Activated CD4-positive, alpha-beta memory T cell treated with anti-CD3 and anti-CD28 coated beads for 36 hours (primary cell): ENCODE results near the gene INO80C. TPM values are rescaled to one million over a fixed set of nuclear protein-coding genes. Genes with fewer than 3 reads are reported as not detected.

Source experiments
- CTCF ChIA-PET: fragments of 350-600 bp; sonication (Branson Sonifier 250); formaldehyde crosslinking; loops from one replicate; lab custom pipeline; 2021; ENCODE audit warnings: antibody characterized with exemption, inconsistent platforms; lab: Charles Lee
- POLR2A ChIA-PET: fragments of 350-600 bp; sonication (Branson Sonifier 250); formaldehyde crosslinking; loops from one replicate; lab custom pipeline; 2021; ENCODE audit warnings: antibody characterized with exemption; lab: Charles Lee
- DNase-seq: peaks from one replicate; pipeline ENCODE4 v3.0.0-alpha.2; 2020
- H3K27ac Mint-ChIP-seq: one replicate; pipeline ENCODE4 v1.8.0; 2021; ENCODE audit warnings: mixed read lengths
- H3K27me3 Mint-ChIP-seq: one replicate; pipeline ENCODE4 v1.8.0; 2021; ENCODE audit warnings: mixed read lengths
- H3K36me3 Mint-ChIP-seq: one replicate; pipeline ENCODE4 v1.8.0; 2021; ENCODE audit warnings: mixed read lengths
- H3K4me1 Mint-ChIP-seq: one replicate; pipeline ENCODE4 v1.8.0; 2021; ENCODE audit warnings: low read depth, mixed read lengths
- H3K4me3 Mint-ChIP-seq: one replicate; pipeline ENCODE4 v1.8.0; 2021; ENCODE audit warnings: mild to moderate bottlenecking, mixed read lengths
- H3K9me3 Mint-ChIP-seq: one replicate; pipeline ENCODE4 v1.8.0; 2021; ENCODE audit warnings: mixed read lengths
- intact Hi-C: fragments of 100-400 bp; cut with micrococcal nuclease; formaldehyde crosslinking; loops from one replicate; pipeline ENCODE4 v1.15.1; 2023
- total RNA-seq, 2 experiments: library from RNA; stranded (reverse); gene quantifications; one replicate each; pipeline ENCODE4 v1.2.3, GENCODE V29; 2021

INO80C gene
- total RNA-seq, 2 experiments from 2014 or later, result 25.3 to 28.5 TPM

DNA sequence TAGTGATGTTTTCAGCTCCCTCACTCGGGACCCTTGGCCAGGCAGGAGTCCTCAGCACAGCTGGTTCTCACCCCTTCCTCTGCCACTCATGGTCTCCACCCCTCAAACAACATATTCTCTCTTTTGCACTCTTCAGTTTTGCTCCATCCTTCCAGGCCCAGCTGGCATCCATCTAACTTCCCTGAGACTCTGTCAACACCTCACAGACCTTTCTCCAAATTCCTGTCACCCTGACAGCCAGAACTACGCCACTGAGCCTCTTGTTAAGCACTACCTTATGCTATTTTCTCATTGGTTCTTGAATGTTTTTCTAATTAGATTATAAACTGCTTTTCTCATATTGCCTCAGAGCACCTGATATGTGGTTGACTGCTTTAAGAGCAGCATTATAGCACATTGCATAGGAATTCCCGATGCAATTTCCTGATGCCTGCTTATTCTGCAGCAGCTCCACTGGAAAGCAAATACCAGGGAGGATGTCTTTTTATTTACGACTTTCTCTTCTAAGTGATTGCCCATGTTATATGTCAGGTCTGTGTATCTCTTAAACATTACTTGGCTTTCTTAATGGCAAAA is 12.4 kb upstream of the INO80C start:
- ChIA-PET CTCF (no interaction called here), POLR2A (no interaction called here)
- no peaks in the 10 kb centered on the region for H3K9me3 Mint-ChIP-seq
- H3K4me3 Mint-ChIP-seq, result no peak overlapping the region
- H3K27ac Mint-ChIP-seq, result no peak overlapping the region
- no peaks in the 10 kb centered on the region for H3K36me3 Mint-ChIP-seq
- no peaks in the 10 kb centered on the region for H3K4me1 Mint-ChIP-seq
- no peak for DNase-seq
- no peaks in the 10 kb centered on the region for H3K27me3 Mint-ChIP-seq
- intact Hi-C loops, result loop anchor here (5.0 kb wide), 1 partner anchor 103 kb away; no protein-coding TSS in a partner anchor

DNA sequence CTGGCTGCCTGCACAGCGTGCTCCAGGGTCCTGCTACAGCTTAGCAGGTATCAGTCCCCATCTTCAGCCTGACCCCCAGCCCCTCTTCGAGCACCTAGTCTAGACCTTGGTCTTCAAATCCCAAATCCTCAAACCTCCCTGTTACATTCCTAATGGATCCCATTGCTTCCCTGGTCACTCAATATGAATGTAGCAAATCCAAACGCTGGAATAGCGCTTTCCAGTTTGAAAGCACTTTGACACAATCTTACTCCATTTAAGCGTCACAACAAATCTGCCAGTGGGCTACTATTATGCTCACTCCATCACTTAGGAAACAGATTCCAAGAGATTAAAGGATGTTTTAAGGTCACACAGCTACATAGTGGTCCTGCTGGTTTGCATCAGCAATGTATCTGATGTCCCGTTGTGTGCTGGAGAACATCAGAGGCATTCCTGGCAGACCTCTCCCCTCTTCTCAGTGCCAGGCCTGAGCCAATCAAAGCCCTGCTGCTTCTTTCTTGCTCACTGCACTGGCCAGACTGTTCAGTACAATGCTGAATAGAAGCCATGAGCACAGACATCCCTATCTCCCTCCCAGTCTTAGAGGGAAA is 11.1 kb upstream of the INO80C start:
- no peak for DNase-seq
- Mint-ChIP-seq H3K36me3 (no peaks in the 10 kb centered on the region), H3K4me1 (no peaks in the 10 kb centered on the region), H3K27ac (no peak overlapping the region), H3K9me3 (no peaks in the 10 kb centered on the region), H3K27me3 (peaks cover 1% of the 10 kb centered on the region), H3K4me3 (no peak overlapping the region)
- intact Hi-C loops, result no loop called here
- CTCF ChIA-PET, result no interaction called here
- POLR2A ChIA-PET, result no interaction called here

DNA sequence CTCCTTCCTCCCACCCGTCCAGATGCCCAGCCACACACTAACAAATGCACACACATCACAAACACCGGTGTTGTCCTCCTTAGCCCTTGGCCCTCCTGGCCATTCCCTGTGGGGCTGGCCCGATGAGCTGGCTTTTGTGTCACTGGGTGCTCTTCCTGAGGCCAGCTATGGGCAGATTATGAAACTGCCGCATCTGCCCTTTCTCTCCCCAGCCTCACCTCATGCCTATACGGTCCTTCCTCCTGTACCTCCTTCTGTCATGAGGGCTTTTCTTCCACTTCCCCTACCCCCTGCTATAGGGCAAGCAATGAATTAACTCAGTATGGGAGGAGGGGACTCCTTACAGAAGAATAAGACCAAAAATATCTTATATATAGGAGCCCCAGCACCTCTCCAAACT is 10.3 kb upstream of the INO80C start:
- no peaks in the 10 kb centered on the region for H3K9me3 Mint-ChIP-seq
- no peaks in the 10 kb centered on the region for H3K36me3 Mint-ChIP-seq
- no peak for DNase-seq
- no peak overlapping the region for H3K4me3 Mint-ChIP-seq
- ChIA-PET CTCF (interaction anchor here (1.4 kb wide), 1 partner anchor 122 kb away, joined by 4 read pairs; no protein-coding TSS in a partner anchor), POLR2A (no interaction called here)
- H3K4me1 Mint-ChIP-seq, result no peaks in the 10 kb centered on the region
- H3K27ac Mint-ChIP-seq, result no peak overlapping the region
- intact Hi-C loops, result no loop called here
- peaks cover 1% of the 10 kb centered on the region for H3K27me3 Mint-ChIP-seq

DNA sequence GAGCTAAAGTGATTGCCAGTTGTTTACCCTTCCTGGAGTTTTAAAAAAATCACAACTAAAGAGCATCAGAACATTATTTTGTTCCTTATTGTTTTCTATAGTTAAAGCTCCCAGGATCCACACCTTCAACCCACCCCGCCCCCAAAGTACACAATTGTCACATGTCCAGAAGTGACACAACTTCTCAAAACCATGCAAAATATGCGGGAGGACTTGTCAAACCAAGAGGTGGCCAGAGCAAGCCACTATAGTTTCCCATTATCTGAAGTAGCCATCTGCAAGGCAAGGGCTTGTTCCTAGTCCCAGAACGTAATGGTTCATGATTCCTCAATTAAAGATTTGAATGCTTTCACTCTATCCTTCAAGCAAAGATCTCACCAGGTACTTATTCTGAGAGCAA is 9.9 kb upstream of the INO80C start:
- CTCF ChIA-PET, result interaction anchor here (1.4 kb wide), 1 partner anchor 121 kb away, joined by 4 read pairs; no protein-coding TSS in a partner anchor
- no peaks in the 10 kb centered on the region for H3K9me3 Mint-ChIP-seq
- H3K4me3 Mint-ChIP-seq, result no peak overlapping the region
- H3K27me3 Mint-ChIP-seq, result peaks cover 1% of the 10 kb centered on the region
- H3K4me1 Mint-ChIP-seq, result no peaks in the 10 kb centered on the region
- H3K36me3 Mint-ChIP-seq, result no peaks in the 10 kb centered on the region
- intact Hi-C loops, result no loop called here
- POLR2A ChIA-PET, result no interaction called here
- DNase-seq, result no peak
- H3K27ac Mint-ChIP-seq, result no peak overlapping the region

DNA sequence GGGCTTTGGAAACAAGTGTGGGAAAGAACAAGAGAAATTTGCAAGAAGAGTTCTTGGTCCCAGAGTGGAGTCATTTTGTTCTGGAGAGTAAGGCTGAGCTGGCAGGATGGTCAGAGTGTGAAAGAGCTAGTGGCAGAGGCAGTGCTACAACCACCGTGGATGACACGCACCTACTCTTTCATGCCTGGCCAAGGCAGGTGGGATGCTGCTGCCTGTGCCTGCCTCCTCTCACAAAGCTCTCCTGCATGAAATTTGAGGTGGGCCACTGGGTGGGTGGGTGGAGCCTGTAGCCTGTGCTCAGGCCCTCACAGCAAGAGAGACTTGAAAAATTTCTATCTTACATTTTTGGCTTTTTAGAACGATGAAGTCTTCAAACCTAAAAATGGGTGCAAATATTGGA is 9.4 kb upstream of the INO80C start:
- Mint-ChIP-seq H3K27me3 (peaks cover 1% of the 10 kb centered on the region), H3K9me3 (no peaks in the 10 kb centered on the region), H3K4me3 (no peak overlapping the region), H3K4me1 (no peaks in the 10 kb centered on the region), H3K36me3 (no peaks in the 10 kb centered on the region), H3K27ac (no peak overlapping the region)
- intact Hi-C loops, result no loop called here
- ChIA-PET POLR2A (no interaction called here), CTCF (interaction anchor here (1.4 kb wide), 1 partner anchor 121 kb away, joined by 4 read pairs; no protein-coding TSS in a partner anchor)
- no peak for DNase-seq

GRCh38 chr18:35506024-35506712 is 8.4 kb upstream of the INO80C start:
- no peak for DNase-seq
- Mint-ChIP-seq H3K4me1 (no peaks in the 10 kb centered on the region), H3K27ac (no peak overlapping the region), H3K36me3 (no peaks in the 10 kb centered on the region), H3K27me3 (peaks cover 1% of the 10 kb centered on the region), H3K9me3 (no peaks in the 10 kb centered on the region), H3K4me3 (no peak overlapping the region)
- ChIA-PET CTCF (no interaction called here), POLR2A (no interaction called here)
- intact Hi-C loops, result no loop called here

DNA sequence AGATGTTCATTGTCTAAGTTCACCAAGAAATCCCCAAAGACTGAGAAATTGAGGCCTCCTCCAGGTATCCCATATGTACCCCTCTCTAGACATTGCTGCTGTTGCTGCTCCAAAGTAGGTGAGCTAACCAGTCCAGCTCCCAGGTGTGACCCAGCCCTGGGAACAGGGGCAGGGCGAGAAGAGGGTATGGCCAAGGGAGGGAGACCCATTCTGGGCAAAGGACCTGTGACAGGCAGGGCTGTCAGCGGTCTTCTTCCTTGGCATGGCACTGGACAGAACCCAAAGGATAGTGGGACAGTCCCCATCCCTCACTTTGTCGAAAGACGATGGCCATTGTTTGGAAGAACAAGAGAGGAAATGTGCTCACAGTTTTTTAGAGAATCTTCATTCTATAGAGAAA is 7.2 kb upstream of the INO80C start:
- H3K36me3 Mint-ChIP-seq, result no peaks in the 10 kb centered on the region
- no peak overlapping the region for H3K27ac Mint-ChIP-seq
- H3K27me3 Mint-ChIP-seq, result peaks cover 1% of the 10 kb centered on the region
- H3K4me1 Mint-ChIP-seq, result no peaks in the 10 kb centered on the region
- ChIA-PET POLR2A (no interaction called here), CTCF (no interaction called here)
- intact Hi-C loops, result no loop called here
- H3K9me3 Mint-ChIP-seq, result no peaks in the 10 kb centered on the region
- no peak overlapping the region for H3K4me3 Mint-ChIP-seq
- DNase-seq, result no peak

DNA sequence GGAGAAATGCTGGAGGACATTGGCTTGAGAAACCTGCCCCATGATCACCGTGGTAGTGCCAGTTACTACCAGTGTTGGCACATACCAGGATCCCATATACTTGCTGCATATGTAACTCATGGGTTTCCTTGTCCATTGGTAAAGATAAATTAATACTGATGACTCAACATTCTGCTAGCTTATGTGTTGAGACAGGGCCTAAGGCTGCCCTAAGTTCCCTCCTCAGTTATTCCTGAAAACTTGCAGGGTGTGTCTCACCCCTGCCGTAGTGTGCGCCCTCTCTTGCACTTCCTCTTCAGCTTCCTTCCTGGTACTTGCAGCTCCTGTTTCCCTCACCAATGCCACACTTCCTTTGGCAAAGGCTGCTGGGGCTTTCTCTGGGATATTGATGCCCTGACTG is 4.3 kb upstream of the INO80C start:
- no peak overlapping the region for H3K27ac Mint-ChIP-seq
- POLR2A ChIA-PET, result no interaction called here
- intact Hi-C loops, result no loop called here

GRCh38 chr18:35501369-35501768 is 3.6 kb upstream of the INO80C start:
- Mint-ChIP-seq H3K27ac (no peak overlapping the region), H3K9me3 (no peaks in the 10 kb centered on the region), H3K27me3 (peaks cover 1% of the 10 kb centered on the region), H3K36me3 (no peaks in the 10 kb centered on the region), H3K4me1 (peaks cover 11% of the 10 kb centered on the region), H3K4me3 (no peak overlapping the region)
- CTCF ChIA-PET, result no interaction called here
- POLR2A ChIA-PET, result interaction anchor here (0.5 kb wide), 1 partner anchor 111 kb away, joined by 3 read pairs; no protein-coding TSS in a partner anchor
- intact Hi-C loops, result no loop called here
- DNase-seq, result no peak

More for the DNA sequence above, 4.3 kb upstream of the INO80C start:
- DNase-seq, result no peak
- H3K9me3 Mint-ChIP-seq, result no peaks in the 10 kb centered on the region
- peaks cover 4% of the 10 kb centered on the region for H3K4me1 Mint-ChIP-seq
- H3K36me3 Mint-ChIP-seq, result no peaks in the 10 kb centered on the region
- CTCF ChIA-PET, result no interaction called here
- no peak overlapping the region for H3K4me3 Mint-ChIP-seq
- peaks cover 1% of the 10 kb centered on the region for H3K27me3 Mint-ChIP-seq

GRCh38 chr18:35500113-35500512 is 2.4 kb upstream of the INO80C start:
- intact Hi-C loops, result no loop called here
- peaks cover 1% of the 10 kb centered on the region for H3K27me3 Mint-ChIP-seq
- H3K4me3 Mint-ChIP-seq, result no peak overlapping the region
- no peak overlapping the region for H3K27ac Mint-ChIP-seq
- DNase-seq, result no peak
- peaks cover 2% of the 10 kb centered on the region for H3K36me3 Mint-ChIP-seq
- no peaks in the 10 kb centered on the region for H3K9me3 Mint-ChIP-seq
- CTCF ChIA-PET, result no interaction called here
- H3K4me1 Mint-ChIP-seq, result peaks cover 21% of the 10 kb centered on the region
- POLR2A ChIA-PET, result no interaction called here

DNA sequence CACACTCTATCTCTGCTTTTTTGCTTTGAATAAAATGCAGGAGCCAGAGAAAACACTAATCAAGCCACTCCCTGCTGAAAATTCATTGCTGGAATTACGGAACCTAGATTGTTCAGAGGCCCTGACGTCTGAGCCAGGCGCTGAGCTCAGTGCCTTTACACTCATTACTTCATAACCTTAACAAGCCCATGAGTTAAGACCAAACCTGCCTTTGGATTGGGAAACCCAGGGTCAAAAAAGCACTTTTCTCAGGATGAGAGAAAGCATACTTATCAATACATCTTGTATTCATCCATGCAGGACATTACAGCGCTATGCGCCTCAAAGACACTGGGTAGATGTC is 762 bp downstream of the INO80C start:
- Mint-ChIP-seq H3K27me3 (no peaks in the 10 kb centered on the region), H3K9me3 (no peaks in the 10 kb centered on the region), H3K4me1 (peaks cover 26% of the 10 kb centered on the region), H3K27ac (peak overlapping the region; percentile 98), H3K36me3 (peaks cover 6% of the 10 kb centered on the region), H3K4me3 (peak overlapping the region; percentile 95)
- peak; percentile 31 for DNase-seq
- POLR2A ChIA-PET, result interaction anchor here (1.0 to 2.7 kb wide), 7 partner anchors 13 to 476 kb away, joined by 3 to 16 read pairs (median 5); partner anchors contain the start of gene RMP24
- intact Hi-C loops, result loop anchor here (1.0 to 10.0 kb wide), 14 partner anchors 13 to 1328 kb away; partner anchors contain the start of genes ELP2, KIAA1328, MAPRE2 and RMP24
- CTCF ChIA-PET, result interaction anchor here (1.0 to 2.1 kb wide), 4 partner anchors 11 to 453 kb away, joined by 3 to 11 read pairs (median 3); no protein-coding TSS in a partner anchor
